Gastroesophageal sphincter (tissue), 3 donors: ENCODE results near the gene TMX3.

Source experiments
- CTCF ChIP-seq, 4 experiments: fragments of 200-600 bp in 2 of 4; fragments of 450-650 bp in 2 of 4; sonication (generic) in 1 of 4; IDR thresholded peaks; one replicate each; pipeline ENCODE4 v1.5.1; 2017 to 2019; ENCODE audit warnings: antibody characterized with exemption in 4 of 4, mild to moderate bottlenecking in 2 of 4, moderate library complexity in 2 of 4
- EP300 ChIP-seq: sonication (generic); formaldehyde crosslinking; IDR thresholded peaks from one replicate; pipeline ENCODE4 v1.6.1; 2017; ENCODE audit warnings: antibody characterized with exemption, mild to moderate bottlenecking
- POLR2A ChIP-seq, 2 donors: fragments of 450-650 bp; IDR thresholded peaks; one replicate each; pipeline ENCODE4 v1.6.1; 2017; ENCODE audit warnings: antibody characterized with exemption in 2 of 2, mild to moderate bottlenecking in 2 of 2, moderate library complexity in 1 of 2
- POLR2AphosphoS5 ChIP-seq: sonication (generic); formaldehyde crosslinking; IDR thresholded peaks from one replicate; pipeline ENCODE4 v1.6.1; 2017; ENCODE audit warnings: antibody characterized with exemption

GRCh38 chr18:68694316-68694715 lies 20.6 kb downstream of the TMX3 start:
- TF ChIP-seq POLR2AphosphoS5 (no peak), CTCF (IDR thresholded peaks at IDR 0.05) (no peak), POLR2A (IDR thresholded peaks at IDR 0.05) (no peak), EP300 (no peak)
